Esophagus squamous epithelium (tissue), 5 donors: ENCODE data around the gene FHIT. TPM values are rescaled to one million over a fixed set of nuclear protein-coding genes. Genes with fewer than 3 reads are reported as not detected.

Experiments
- DNase-seq: peaks from one replicate; lab custom pipeline; 2025; lab: John Stamatoyannopoulos, UW
- H3K27ac ChIP-seq, 4 donors: fragments of 200-600 bp; sonication (generic); one replicate each; pipeline ENCODE4 v1.5.1; 2016 to 2019; ENCODE audit warnings: mild to moderate bottlenecking in 1 of 4
- H3K27me3 ChIP-seq, 4 donors: fragments of 200-600 bp; sonication (generic); 1 replicate in 3 of 4; 2 replicates in 1 of 4; pipeline versions ENCODE4 v1.5.1 to v1.6.0; 2017 to 2021; ENCODE audit warnings: antibody characterized with exemption in 1 of 4
- H3K36me3 ChIP-seq, 3 donors: fragments of 200-600 bp; sonication (generic); one replicate each; pipeline ENCODE4 v1.5.1; 2016 to 2019
- H3K4me1 ChIP-seq, 3 donors: fragments of 200-600 bp; sonication (generic); one replicate each; pipeline ENCODE4 v1.5.1; 2017 to 2019
- H3K4me3 ChIP-seq, 4 donors: fragments of 200-600 bp; sonication (generic); 1 replicate in 3 of 4; 2 replicates in 1 of 4; pipeline ENCODE4 v1.5.1; 2016 to 2019; ENCODE audit warnings: mild to moderate bottlenecking in 2 of 4, moderate library complexity in 1 of 4
- H3K9me3 ChIP-seq, 3 donors: fragments of 200-600 bp; sonication (generic); one replicate each; pipeline ENCODE4 v1.5.1; 2016 to 2019
- CTCF ChIP-seq, 6 experiments: fragments of 450-650 bp in 4 of 6; fragments of 200-600 bp in 2 of 6; sonication (generic) in 2 of 6; IDR thresholded peaks; one replicate each; pipeline ENCODE4 v1.5.1; 2016 to 2019; ENCODE audit warnings: antibody characterized with exemption in 6 of 6, mild to moderate bottlenecking in 4 of 6, moderate library complexity in 4 of 6
- POLR2A ChIP-seq, 4 donors: fragments of 450-650 bp; IDR thresholded peaks; one replicate each; pipeline ENCODE4 v1.6.1; 2017; ENCODE audit warnings: antibody characterized with exemption in 4 of 4, mild to moderate bottlenecking in 4 of 4, moderate library complexity in 3 of 4
- WGBS, 2 donors: methylation state at CpG; one replicate each; pipeline ENCODE4 v1.1.5; 2018; 5-methylcytosine and 5-hydroxymethylcytosine counted together
- intact Hi-C: fragments of 100-400 bp; cut with DNase I; formaldehyde crosslinking; loops from one replicate; pipeline ENCODE4 v1.15.0; 2022
- total RNA-seq, 4 donors: library from RNA; depleted of rRNA; stranded (reverse); fragments of >200 nt; gene quantifications; one replicate each; pipeline ENCODE4 v1.1.0, GENCODE V29; 2016
- donor health status: DM: yes; HTN: yes; CAD: no.

Gene FHIT
- total RNA-seq, 4 donors from 2014 or later: 0.64 to 5.7 (median 3.1) TPM

- Histone ChIP-seq H3K27ac (no peak overlapping the region), H3K4me1 (no peaks in the 10 kb centered on the region), H3K27me3 (no peaks in the 10 kb centered on the region), H3K4me3 (no peak overlapping the region), H3K36me3 (no peaks in the 10 kb centered on the region), H3K9me3 (no peaks in the 10 kb centered on the region)
- intact Hi-C loops: no loop called here
- DNase-seq: no peak
- WGBS, 2 donors: 11 to 25% methylated on average over 1 of the region's 1 CpG
- no peak for TF ChIP-seq CTCF (IDR thresholded peaks at IDR 0.05)
- no peak for TF ChIP-seq POLR2A (IDR thresholded peaks at IDR 0.05)
These were observed 1105.1 kb downstream of the FHIT start for GRCh38 chr3:60146121-60146520.

GRCh38 chr3:60144071-60144470 lies 1107.2 kb downstream of the FHIT start:
- intact Hi-C loops: no loop called here
- Histone ChIP-seq H3K36me3 (no peaks in the 10 kb centered on the region), H3K27me3 (no peaks in the 10 kb centered on the region), H3K27ac (no peak overlapping the region), H3K9me3 (no peaks in the 10 kb centered on the region), H3K4me1 (no peaks in the 10 kb centered on the region), H3K4me3 (no peak overlapping the region)
- TF ChIP-seq POLR2A (IDR thresholded peaks at IDR 0.05): no peak
- TF ChIP-seq CTCF (IDR thresholded peaks at IDR 0.05): no peak
- WGBS, 2 donors: 73 to 78% methylated on average over 1 of the region's 1 CpG
- no peak for DNase-seq

GRCh38 chr3:60142009-60142408 lies 1109.2 kb downstream of the FHIT start:
- Histone ChIP-seq H3K4me1 (no peaks in the 10 kb centered on the region), H3K36me3 (no peaks in the 10 kb centered on the region), H3K4me3 (no peak overlapping the region), H3K27ac (no peak overlapping the region), H3K9me3 (no peaks in the 10 kb centered on the region), H3K27me3 (no peaks in the 10 kb centered on the region)
- DNase-seq: no peak
- WGBS, 2 donors: 70 to 74% methylated on average over 2 of the region's 2 CpGs
- TF ChIP-seq POLR2A (IDR thresholded peaks at IDR 0.05): no peak
- TF ChIP-seq CTCF (IDR thresholded peaks at IDR 0.05): no peak
- intact Hi-C loops: no loop called here

- intact Hi-C loops: no loop called here
- Histone ChIP-seq H3K36me3 (no peaks in the 10 kb centered on the region), H3K4me3 (no peak overlapping the region), H3K27me3 (no peaks in the 10 kb centered on the region), H3K4me1 (no peaks in the 10 kb centered on the region), H3K27ac (no peak overlapping the region), H3K9me3 (no peaks in the 10 kb centered on the region)
- no peak for DNase-seq
- 38 to 86% methylated on average over 1 of the region's 1 CpG for WGBS, 2 donors
- no peak for TF ChIP-seq POLR2A (IDR thresholded peaks at IDR 0.05)
- no peak for TF ChIP-seq CTCF (IDR thresholded peaks at IDR 0.05)
These were observed 1111.1 kb downstream of the FHIT start for GRCh38 chr3:60140160-60140559.

- no peaks in the 10 kb centered on the region for H3K27me3 ChIP-seq
- WGBS, 2 donors: 76 to 77% methylated on average over 4 of the region's 4 CpGs
- H3K4me3 ChIP-seq: no peak overlapping the region
- H3K4me1 ChIP-seq: peaks cover 0 to 8% (median 0%) of the 10 kb centered on the region in 3 donors
- H3K27ac ChIP-seq: no peak overlapping the region
- no peaks in the 10 kb centered on the region for H3K36me3 ChIP-seq
- intact Hi-C loops: no loop called here
- no peak for TF ChIP-seq CTCF (IDR thresholded peaks at IDR 0.05)
- no peak for DNase-seq
- H3K9me3 ChIP-seq: no peaks in the 10 kb centered on the region
These were observed 1114.7 kb downstream of the FHIT start for GRCh38 chr3:60136601-60137000.
